GM21390 (cell line): ENCODE results near the gene TBX10.
A peak's percentile ranks its signal among the peaks of the same experiment; 100 is the strongest.
"Not testable (repeated sequence)": the region's sequence is repeated elsewhere in the genome, so short reads cannot be mapped to it uniquely, and the experiment has no call there.

Experiments
- ATAC-seq: cut with Tn5 transposase; IDR thresholded peaks from one replicate; pipeline ENCODE4 v1.9.1; 2021; ENCODE audit not compliant: unreplicated experiment

The TBX10 gene

GRCh38 chr11:67664696-67665540 is 25.4 kb upstream of the TBX10 start:
- ATAC-seq, result no peak

DNA sequence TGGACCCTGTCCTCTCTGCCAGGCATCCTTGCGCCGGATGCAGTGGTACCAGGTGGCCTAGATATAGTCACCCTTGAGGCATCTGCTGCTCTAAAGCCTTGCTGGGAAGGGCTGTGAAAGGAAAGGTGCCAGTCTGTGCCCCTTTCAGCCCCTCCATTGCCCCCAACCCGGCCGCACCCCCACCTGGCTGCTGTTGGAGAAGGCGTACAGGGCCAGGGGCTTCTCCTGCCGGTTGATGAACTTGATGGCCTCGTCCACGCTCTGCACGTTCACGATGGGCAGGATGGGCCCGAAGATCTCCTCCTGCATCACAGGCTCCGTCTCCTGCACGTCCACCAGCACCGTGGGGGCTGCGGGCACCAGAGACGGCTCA is 24.6 kb upstream of the TBX10 start:
- ATAC-seq, result no peak

- ATAC-seq, result no peak
Observed at GRCh38 chr11:67663532-67664212, 24.1 kb upstream of the TBX10 start.

DNA sequence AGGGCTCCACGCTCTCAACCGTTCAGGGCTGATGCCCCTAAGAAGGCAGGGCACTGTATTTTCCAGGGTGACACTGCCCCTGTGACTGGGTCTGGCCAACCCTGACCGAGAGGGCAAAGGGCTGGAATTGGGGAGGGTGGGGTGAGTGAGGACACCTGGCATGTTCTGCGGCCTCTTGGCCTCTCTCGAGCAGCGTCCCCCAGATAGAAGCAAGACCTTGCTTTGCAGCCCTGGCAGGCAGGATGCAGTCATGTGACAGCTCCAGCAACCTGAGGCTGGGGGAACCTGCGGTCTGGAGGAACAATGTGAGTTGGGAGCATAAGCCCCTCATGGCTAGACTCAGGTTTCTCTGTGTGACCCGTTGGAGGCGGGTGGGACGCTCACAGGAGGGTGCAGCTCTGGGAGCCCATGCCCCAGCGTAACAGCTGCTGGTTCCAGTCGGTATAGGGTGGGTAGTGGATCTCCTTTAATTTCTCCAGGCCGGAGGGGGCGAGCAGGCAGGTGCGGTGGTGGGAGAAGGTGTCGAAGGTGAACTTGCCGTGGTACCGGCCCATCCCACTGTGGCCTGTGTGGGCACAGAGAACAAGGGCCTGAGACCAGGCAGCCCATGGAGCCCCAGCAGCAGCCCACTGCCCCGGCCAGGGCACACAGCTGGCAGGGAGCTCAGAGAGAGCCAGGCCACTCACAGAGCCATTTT is 23.4 kb upstream of the TBX10 start:
- ATAC-seq, result no peak

DNA sequence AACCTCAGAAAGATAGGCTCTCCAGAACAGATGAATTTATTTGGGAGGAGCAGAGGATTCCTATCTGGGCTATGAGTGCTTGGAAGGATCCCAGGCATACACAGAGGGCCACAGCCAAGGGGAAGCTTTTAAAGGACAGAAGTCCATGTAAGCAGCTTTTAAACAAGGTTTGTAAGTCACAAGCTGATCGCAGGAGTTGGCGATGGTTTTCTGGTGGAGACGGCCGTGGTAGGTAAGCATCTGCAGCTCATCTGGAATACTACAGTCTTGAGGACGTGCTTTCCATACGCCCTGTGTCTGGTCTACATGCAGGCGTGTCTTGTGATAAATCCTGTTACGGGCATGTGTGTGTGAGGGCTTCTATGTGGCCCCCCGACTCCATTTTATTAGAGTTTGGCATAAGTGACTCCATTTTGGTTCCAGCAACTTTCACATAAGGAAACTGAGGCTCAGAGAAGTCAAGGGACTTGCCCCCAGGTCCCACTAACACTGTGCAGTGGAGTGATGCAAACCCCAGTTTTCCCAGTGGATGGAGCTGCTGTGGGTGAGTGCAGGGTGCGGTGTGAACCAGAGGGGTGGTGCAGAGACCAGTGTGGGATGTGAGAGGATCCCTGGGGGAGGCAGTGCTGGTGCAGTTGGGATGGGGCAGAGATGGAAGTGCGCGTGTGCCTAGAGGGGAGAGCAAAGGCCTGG is 22.7 kb upstream of the TBX10 start:
- ATAC-seq, result no peak

DNA sequence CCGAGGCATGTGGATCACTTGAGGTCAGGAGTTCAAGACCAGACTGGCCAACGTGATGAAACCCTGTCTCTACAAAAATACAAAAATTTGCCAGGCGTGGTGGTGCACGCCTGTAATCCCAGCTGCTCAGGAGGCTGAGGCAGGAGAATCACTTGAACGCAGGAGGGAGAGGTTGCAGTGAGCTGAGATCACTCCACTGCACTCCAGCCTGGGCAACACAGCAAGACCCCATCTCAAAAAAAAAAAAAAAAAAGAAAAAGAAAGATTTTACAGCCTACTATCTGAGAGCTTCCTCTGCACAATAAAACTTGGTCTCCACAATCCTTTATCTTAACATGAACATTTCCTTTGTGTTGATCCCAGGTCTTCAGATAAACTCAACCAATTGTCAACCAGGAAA is 21.2 kb upstream of the TBX10 start:
- ATAC-seq, result not testable (repeated sequence)

GRCh38 chr11:67659651-67660165 is 20.1 kb upstream of the TBX10 start:
- not testable (repeated sequence) for ATAC-seq

DNA sequence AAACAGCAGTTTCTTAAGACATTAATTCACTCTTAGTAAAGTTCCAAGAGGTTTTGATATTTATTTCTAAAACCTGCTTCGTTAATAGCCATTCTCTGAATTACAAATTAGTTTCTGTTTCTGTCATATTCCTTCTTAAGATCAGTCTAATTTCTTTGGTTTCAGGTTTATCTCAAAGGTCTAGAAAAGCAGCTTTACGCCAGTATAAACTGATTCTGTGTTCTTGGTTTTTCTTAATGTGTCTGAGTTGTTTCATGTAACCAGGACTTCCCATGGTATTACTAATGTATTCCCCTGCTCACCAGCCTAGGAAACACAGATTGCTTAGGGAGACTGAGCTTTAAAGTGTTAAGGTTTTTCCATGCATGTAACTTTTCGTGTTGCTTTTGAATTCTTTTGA is 17.7 kb upstream of the TBX10 start:
- ATAC-seq, result no peak

- ATAC-seq, result no peak
Observed at GRCh38 chr11:67656278-67656922, 16.8 kb upstream of the TBX10 start.

DNA sequence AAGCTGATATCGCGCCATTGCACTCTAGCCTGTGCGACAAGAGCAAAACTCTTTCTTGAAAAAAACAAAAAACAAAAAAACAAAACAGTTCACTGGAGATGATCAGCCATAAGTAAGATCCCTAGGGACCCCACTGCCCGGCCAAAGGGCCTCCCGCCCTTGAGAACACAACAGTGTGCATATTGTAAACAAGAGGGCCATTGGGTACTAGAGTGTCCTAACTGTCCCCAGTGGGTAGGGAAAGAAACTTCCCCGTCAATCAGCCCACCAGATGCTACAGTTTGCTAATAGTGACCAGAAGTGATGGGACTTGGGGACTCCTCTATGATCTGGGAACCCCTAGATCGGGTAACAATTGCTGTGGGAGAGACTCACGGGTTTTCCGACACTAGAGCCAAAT is 14.7 kb upstream of the TBX10 start:
- no peak for ATAC-seq

GRCh38 chr11:67652965-67653845 is 13.6 kb upstream of the TBX10 start:
- no peak for ATAC-seq

GRCh38 chr11:67651976-67652781 is 12.6 kb upstream of the TBX10 start:
- ATAC-seq, result no peak

- no peak for ATAC-seq
Observed at GRCh38 chr11:67649634-67650510, 10.3 kb upstream of the TBX10 start.

- no peak for ATAC-seq
Observed at GRCh38 chr11:67648796-67649613, 9.4 kb upstream of the TBX10 start.

DNA sequence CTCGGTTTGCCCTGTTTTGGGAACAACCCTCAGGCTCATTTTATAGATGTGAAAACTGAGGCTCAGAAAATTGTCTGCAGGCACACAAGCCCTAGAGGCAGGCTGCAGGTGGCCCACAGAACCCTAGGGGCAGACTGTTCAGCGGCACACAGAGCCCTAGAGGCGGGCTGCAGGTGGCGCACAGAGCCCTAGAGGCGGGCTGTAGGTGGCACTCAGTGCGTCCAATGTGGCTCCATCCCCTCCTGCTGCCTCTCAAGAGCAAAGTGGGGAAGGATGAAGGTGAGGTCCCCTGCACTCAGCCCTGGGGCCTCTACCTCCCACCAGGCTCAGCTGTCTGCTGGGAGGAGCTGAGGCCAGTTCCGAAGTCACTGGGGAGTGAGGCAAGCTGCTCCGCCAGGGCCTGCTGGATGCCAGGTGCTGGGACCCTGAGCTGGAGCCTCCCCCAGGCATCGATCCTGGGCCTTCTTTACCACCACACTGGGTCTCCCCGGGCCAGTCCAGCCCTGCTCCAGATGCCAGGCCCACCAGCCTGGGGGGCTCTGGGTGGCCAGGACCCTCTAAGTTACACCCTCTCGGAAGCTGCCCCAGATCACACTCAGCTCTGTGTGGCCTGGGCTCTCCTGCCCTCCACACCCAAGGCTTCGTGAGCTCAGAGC is 8.7 kb upstream of the TBX10 start:
- peak; percentile 60 for ATAC-seq

GRCh38 chr11:67647471-67647870 is 7.9 kb upstream of the TBX10 start:
- ATAC-seq, result no peak
